SK-N-SH treated with all-trans-retinoic acid at 6 μM for 48 hours (cell line): ENCODE measurements around the gene RPL3.

Experiments
- CREB5 ChIP-seq: fragments of 250-450 bp; sonication (Bioruptor Pico); IDR thresholded peaks from 2 replicates; pipeline ENCODE4 v1.5.1; 2020; ENCODE audit warnings: low read depth, mild to moderate bottlenecking, moderate library complexity
- CSDC2 ChIP-seq: fragments of 250-450 bp; sonication (Bioruptor Pico); IDR thresholded peaks from 2 replicates; pipeline ENCODE4 v1.5.0; 2020; ENCODE audit warnings: mild to moderate bottlenecking, moderate library complexity
- ISL1 ChIP-seq: fragments of 250-450 bp; sonication (Bioruptor Pico); IDR thresholded peaks from 2 replicates; pipeline ENCODE4 v2.1.2; 2022; ENCODE audit warnings: mild to moderate bottlenecking, moderate library complexity
- PATZ1 ChIP-seq: fragments of 250-450 bp; sonication (Bioruptor Pico); IDR thresholded peaks from 2 replicates; pipeline ENCODE4 v1.8.0; 2020; ENCODE audit warnings: mild to moderate bottlenecking, moderate library complexity, borderline replicate concordance
- RARB ChIP-seq: fragments of 250-450 bp; sonication (Bioruptor Pico); IDR thresholded peaks from 2 replicates; pipeline ENCODE4 v1.8.0; 2021; ENCODE audit warnings: mild to moderate bottlenecking, moderate library complexity
- TOX ChIP-seq: fragments of 250-450 bp; sonication (Bioruptor Pico); IDR thresholded peaks from 2 replicates; pipeline ENCODE4 v1.8.0; 2021; ENCODE audit warnings: mild to moderate bottlenecking, moderate library complexity, borderline replicate concordance
- ZC3H10 ChIP-seq: fragments of 250-450 bp; sonication (Bioruptor Pico); IDR thresholded peaks from 2 replicates; pipeline ENCODE4 v1.5.1; 2021; ENCODE audit warnings: mild to moderate bottlenecking, moderate library complexity
- ZFP3 ChIP-seq: fragments of 250-450 bp; sonication (Bioruptor Pico); IDR thresholded peaks from 2 replicates; pipeline ENCODE4 v1.5.0; 2020; ENCODE audit warnings: mild to moderate bottlenecking, moderate library complexity

- TF ChIP-seq PATZ1 (CRISPR knock-in tag) (no peak), CREB5 (no peak), ZC3H10 (CRISPR knock-in tag) (no peak), ISL1 (no peak), ZFP3 (CRISPR knock-in tag) (no peak), TOX (no peak), CSDC2 (CRISPR knock-in tag) (no peak), RARB (no peak)
Observed at GRCh38 chr22:39287076-39287725, 32.2 kb downstream of the RPL3 start.
